Astrocyte (in vitro differentiated cells and primary cell): ENCODE results near the gene ATAT1. TPM values are rescaled to one million over a fixed set of nuclear protein-coding genes. Genes with fewer than 3 reads are reported as not detected.

Source experiments
- DNase-seq: peaks from one replicate; pipeline ENCODE4 v3.0.0-alpha.2; 2010; ENCODE audit warnings: low read depth
- FAIRE-seq: peaks from 2 replicates; lab custom pipeline; 2011; peaks lifted over from hg19 to GRCh38; lab: Jason Lieb, UNC
- H2AFZ ChIP-seq: 2 replicates; pipeline ENCODE4 v1.6.0; 2012; ENCODE audit warnings: low read depth, low read length, inconsistent platforms
- H3K27ac ChIP-seq: 2 replicates; pipeline ENCODE4 v1.5.1; 2011; ENCODE audit warnings: low read depth, low read length, inconsistent platforms
- H3K27me3 ChIP-seq: 2 replicates; pipeline ENCODE4 v1.6.0; 2011; ENCODE audit warnings: low read length, inconsistent platforms; ENCODE audit not compliant: insufficient read depth
- H3K36me3 ChIP-seq: 2 replicates; pipeline ENCODE4 v1.5.1; 2011; ENCODE audit warnings: low read length, inconsistent platforms; ENCODE audit not compliant: insufficient read depth
- H3K4me1 ChIP-seq: 2 replicates; pipeline ENCODE4 v1.5.1; 2011; ENCODE audit warnings: low read length, inconsistent platforms; ENCODE audit not compliant: insufficient read depth
- H3K4me2 ChIP-seq: 2 replicates; pipeline ENCODE4 v1.6.0; 2012; ENCODE audit warnings: low read length, inconsistent platforms
- H3K4me3 ChIP-seq: 2 replicates; pipeline ENCODE4 v1.5.1; 2011; ENCODE audit warnings: low read depth, mild to moderate bottlenecking, low read length, inconsistent platforms; ENCODE audit not compliant: insufficient read depth
- H3K79me2 ChIP-seq: 2 replicates; pipeline ENCODE4 v1.6.0; 2012; ENCODE audit warnings: mild to moderate bottlenecking, low read length, inconsistent platforms; ENCODE audit not compliant: insufficient read depth
- H3K9ac ChIP-seq: 2 replicates; pipeline ENCODE4 v1.6.0; 2012; ENCODE audit warnings: mild to moderate bottlenecking, low read length, inconsistent platforms
- H3K9me3 ChIP-seq: 2 replicates; pipeline ENCODE4 v1.5.1; 2012; ENCODE audit warnings: low read depth, mild to moderate bottlenecking, low read length, inconsistent platforms; ENCODE audit not compliant: insufficient read depth
- H4K20me1 ChIP-seq: 2 replicates; pipeline ENCODE4 v1.6.0; 2012; ENCODE audit warnings: low read length, inconsistent platforms; ENCODE audit not compliant: insufficient read depth
- H3K27ac Mint-ChIP-seq: one replicate; pipeline ENCODE4 v1.8.0; 2021; ENCODE audit warnings: mild to moderate bottlenecking, mixed read lengths; ENCODE audit not compliant: unreplicated experiment
- H3K27me3 Mint-ChIP-seq: one replicate; pipeline ENCODE4 v1.8.0; 2021; ENCODE audit warnings: low read depth, mixed read lengths; ENCODE audit not compliant: unreplicated experiment
- H3K36me3 Mint-ChIP-seq: one replicate; pipeline ENCODE4 v1.8.0; 2021; ENCODE audit warnings: low read depth, mixed read lengths; ENCODE audit not compliant: unreplicated experiment
- H3K4me1 Mint-ChIP-seq: one replicate; pipeline ENCODE4 v1.8.0; 2021; ENCODE audit warnings: low read depth, mixed read lengths; ENCODE audit not compliant: unreplicated experiment
- H3K4me3 Mint-ChIP-seq: one replicate; pipeline ENCODE4 v1.8.0; 2021; ENCODE audit warnings: mild to moderate bottlenecking, moderate library complexity, mixed read lengths; ENCODE audit not compliant: unreplicated experiment
- H3K9me3 Mint-ChIP-seq: one replicate; pipeline ENCODE4 v1.8.0; 2021; ENCODE audit warnings: mild to moderate bottlenecking, mixed read lengths; ENCODE audit not compliant: unreplicated experiment
- CTCF ChIP-seq: IDR thresholded peaks from 2 replicates; pipeline ENCODE4 v1.5.1; 2011; ENCODE audit warnings: low read depth, mild to moderate bottlenecking, inconsistent platforms, low read length, moderate library complexity; ENCODE audit not compliant: insufficient read depth
- EZH2 ChIP-seq: IDR thresholded peaks from 2 replicates; pipeline ENCODE4 v1.6.1; 2012; ENCODE audit warnings: mild to moderate bottlenecking, low read length, inconsistent platforms; ENCODE audit not compliant: insufficient read depth
- total RNA-seq: library from RNA; stranded (reverse); gene quantifications from 2 replicates; pipeline ENCODE4 v1.2.1, GENCODE V29; 2021

The ATAT1 gene
- total RNA-seq, 1 donor from 2014 or later = 16.6 TPM

- Histone ChIP-seq H3K27me3 (no peaks in the 10 kb centered on the region), H3K36me3 (peaks cover 20% of the 10 kb centered on the region), H3K4me2 (peak overlapping the region; percentile 99), H4K20me1 (peaks cover 61% of the 10 kb centered on the region), H3K79me2 (peaks cover 69% of the 10 kb centered on the region), H3K9me3 (no peaks in the 10 kb centered on the region), H2AFZ (no peak overlapping the region), H3K27ac (peak overlapping the region; percentile 100), H3K9ac (peak overlapping the region; percentile 100), H3K4me3 (peak overlapping the region; percentile 100), H3K4me1 (peaks cover 42% of the 10 kb centered on the region)
- Mint-ChIP-seq H3K27ac (peak overlapping the region; percentile 100), H3K4me3 (peak overlapping the region; percentile 99), H3K4me1 (peaks cover 45% of the 10 kb centered on the region), H3K36me3 (peaks cover 20% of the 10 kb centered on the region), H3K9me3 (peaks cover 3% of the 10 kb centered on the region), H3K27me3 (no peaks in the 10 kb centered on the region)
- TF ChIP-seq CTCF = no peak
- TF ChIP-seq EZH2 = no peak
- FAIRE-seq (no peak), DNase-seq (peak; percentile 93)
Measured at GRCh38 chr6:30614843-30615218, 11.8 kb upstream of the ATAT1 start.

GRCh38 chr6:30615219-30615957 lies 11.3 kb upstream of the ATAT1 start:
- TF ChIP-seq CTCF = no peak
- TF ChIP-seq EZH2 = no peak
- Histone ChIP-seq H3K27me3 (no peaks in the 10 kb centered on the region), H3K36me3 (peaks cover 19% of the 10 kb centered on the region), H3K4me2 (peak overlapping the region; percentile 99), H3K4me3 (peak overlapping the region; percentile 100), H3K4me1 (peaks cover 37% of the 10 kb centered on the region), H2AFZ (no peak overlapping the region), H3K9ac (peak overlapping the region; percentile 100), H3K79me2 (peaks cover 63% of the 10 kb centered on the region), H3K27ac (peak overlapping the region; percentile 100), H4K20me1 (peaks cover 55% of the 10 kb centered on the region), H3K9me3 (no peaks in the 10 kb centered on the region)
- Mint-ChIP-seq H3K4me3 (peak overlapping the region; percentile 99), H3K27ac (peak overlapping the region; percentile 100), H3K27me3 (no peaks in the 10 kb centered on the region), H3K9me3 (peaks cover 3% of the 10 kb centered on the region), H3K4me1 (peaks cover 43% of the 10 kb centered on the region), H3K36me3 (peaks cover 20% of the 10 kb centered on the region)
- DNase-seq (peak; percentile 84), FAIRE-seq (no peak)
